Astrocyte of the spinal cord (primary cell): Measurements from ENCODE around the gene KRTCAP2.

ENCODE experiments used
- DNase-seq: peaks from one replicate; pipeline ENCODE4 v3.0.0; 2011; ENCODE audit warnings: low read depth, low spot score
- H3K4me3 ChIP-seq: 2 replicates; pipeline ENCODE4 v1.5.1; 2011; ENCODE audit warnings: low read depth, mild to moderate bottlenecking, low read length, moderate library complexity
- CTCF ChIP-seq: IDR thresholded peaks from 2 replicates; pipeline ENCODE4 v1.5.1; 2012; ENCODE audit warnings: low read depth, mild to moderate bottlenecking, low read length, inconsistent platforms
- in situ Hi-C: cut with HindIII; loops from 2 replicates; pipeline ENCODE4 v1.10.0; 2017; ENCODE audit warnings: low sequenced_read_pairs

The KRTCAP2 gene

GRCh38 chr1:155209312-155209721, 36.2 kb upstream of the KRTCAP2 start:
- no peak for TF ChIP-seq CTCF
- peak overlapping the region; percentile 90 for H3K4me3 ChIP-seq
- DNase-seq: no peak
- in situ Hi-C loops: no loop called here

GRCh38 chr1:155208541-155209311, 35.6 kb upstream of the KRTCAP2 start, which contains the start of gene MTX1:
Gene MTX1, plus strand, starts transcription at chr1:155208695. Its CDS starts 110 bp downstream, at chr1:155208805.
- in situ Hi-C loops: no loop called here
- peak within 1 kb of the TSS; percentile 90 for H3K4me3 ChIP-seq
- peak; percentile 89 for DNase-seq
- no peak for TF ChIP-seq CTCF

- in situ Hi-C loops: no loop called here
These were observed 34.9 kb upstream of the KRTCAP2 start, which contains the start of gene THBS3 for GRCh38 chr1:155207806-155208540. Gene THBS3, minus strand, starts transcription at chr1:155207897. Its CDS starts 21 bp downstream, at chr1:155207876.

GRCh38 chr1:155206891-155207805, 34.0 kb upstream of the KRTCAP2 start:
- H3K4me3 ChIP-seq: peak overlapping the region; percentile 90

More at GRCh38 chr1:155207806-155208540, 34.9 kb upstream of the KRTCAP2 start, which contains the start of gene THBS3:
- DNase-seq: peak; percentile 46
- TF ChIP-seq CTCF: no peak
- H3K4me3 ChIP-seq: peak within 1 kb of the TSS; percentile 90

GRCh38 chr1:155205969-155206593, 33.0 kb upstream of the KRTCAP2 start:
- in situ Hi-C loops: no loop called here
- H3K4me3 ChIP-seq: no peak overlapping the region
- no peak for DNase-seq

More at GRCh38 chr1:155206891-155207805, 34.0 kb upstream of the KRTCAP2 start:
- peak; percentile 82 for DNase-seq
- in situ Hi-C loops: no loop called here
- TF ChIP-seq CTCF: peak; percentile 90

More at GRCh38 chr1:155205969-155206593, 33.0 kb upstream of the KRTCAP2 start:
- TF ChIP-seq CTCF: no peak
